Keratinocyte (primary cell): Measurements from ENCODE around the gene TARDBP. TPM values are rescaled to one million over a fixed set of nuclear protein-coding genes. Genes with fewer than 3 reads are reported as not detected.
A peak's percentile ranks its signal among the peaks of the same experiment; 100 is the strongest.
"Not testable (repeated sequence)": the region's sequence is repeated elsewhere in the genome, so short reads cannot be mapped to it uniquely, and the experiment has no call there.

ENCODE experiments used
- DNase-seq: peaks from one replicate; pipeline ENCODE4 v3.0.0-alpha.2; 2011; ENCODE audit warnings: low read depth, missing footprints, low spot score
- FAIRE-seq: peaks from 2 replicates; lab custom pipeline; 2011; peaks lifted over from hg19 to GRCh38; lab: Jason Lieb, UNC
- H2AFZ ChIP-seq: 2 replicates; pipeline ENCODE4 v1.6.0; 2012; ENCODE audit warnings: low read length, control low read depth, inconsistent platforms; ENCODE audit not compliant: control insufficient read depth
- H3K27ac ChIP-seq: 2 replicates; pipeline ENCODE4 v1.5.1; 2011; ENCODE audit warnings: low read length; ENCODE audit not compliant: control insufficient read depth, insufficient read depth
- H3K27me3 ChIP-seq: 3 replicates; pipeline ENCODE4 v1.6.0; 2011; ENCODE audit warnings: low read length; ENCODE audit not compliant: control insufficient read depth, insufficient read depth; ENCODE audit errors: extremely low read depth
- H3K36me3 ChIP-seq, 2 experiments: 2 replicates in 1 of 2; 3 replicates in 1 of 2; pipeline ENCODE4 v1.5.1; 2011; ENCODE audit warnings: low read length in 2 of 2, mild to moderate bottlenecking in 1 of 2; ENCODE audit not compliant: control insufficient read depth in 2 of 2, insufficient read depth in 2 of 2; ENCODE audit errors: extremely low read depth in 1 of 2
- H3K4me1 ChIP-seq: 3 replicates; pipeline ENCODE4 v1.5.1; 2011; ENCODE audit warnings: low read length; ENCODE audit not compliant: control insufficient read depth, insufficient read depth; ENCODE audit errors: extremely low read depth
- H3K4me2 ChIP-seq: 3 replicates; pipeline ENCODE4 v1.6.0; 2011; ENCODE audit warnings: low read depth, low read length; ENCODE audit not compliant: control insufficient read depth, insufficient read depth; ENCODE audit errors: extremely low read depth
- H3K4me3 ChIP-seq, 3 experiments: fragments of 200-600 bp in 1 of 3; sonication (generic) in 1 of 3; 2 replicates in 2 of 3; 3 replicates in 1 of 3; pipeline ENCODE4 v1.5.1; 2011 to 2016; ENCODE audit warnings: low read length in 3 of 3, mild to moderate bottlenecking in 3 of 3, control low read depth in 2 of 3, inconsistent platforms in 1 of 3, low read depth in 1 of 3, mixed read lengths in 1 of 3, mixed run types in 1 of 3, moderate library complexity in 1 of 3; ENCODE audit not compliant: control insufficient read depth in 2 of 3, insufficient read depth in 2 of 3; ENCODE audit errors: extremely low read depth in 1 of 3
- H3K79me2 ChIP-seq: 2 replicates; pipeline ENCODE4 v1.6.0; 2012; ENCODE audit warnings: low read length; ENCODE audit not compliant: control insufficient read depth, insufficient read depth
- H3K9ac ChIP-seq: 3 replicates; pipeline ENCODE4 v1.6.0; 2011; ENCODE audit warnings: low read length; ENCODE audit not compliant: control insufficient read depth, insufficient read depth; ENCODE audit errors: extremely low read depth
- H3K9me1 ChIP-seq: 3 replicates; pipeline ENCODE4 v1.6.0; 2011; ENCODE audit warnings: low read length; ENCODE audit not compliant: control insufficient read depth, insufficient read depth; ENCODE audit errors: extremely low read depth
- H3K9me3 ChIP-seq: 2 replicates; pipeline ENCODE4 v1.5.1; 2012; ENCODE audit warnings: low read depth, low read length; ENCODE audit not compliant: control insufficient read depth
- H4K20me1 ChIP-seq: 3 replicates; pipeline ENCODE4 v1.6.0; 2011; ENCODE audit warnings: low read length; ENCODE audit not compliant: control insufficient read depth, insufficient read depth; ENCODE audit errors: extremely low read depth
- EZH2 ChIP-seq: IDR thresholded peaks from one replicate; pipeline ENCODE4 v1.6.1; 2012; ENCODE audit warnings: inconsistent platforms, mild to moderate bottlenecking, low read length, moderate library complexity
- dilution Hi-C: fragments of 300-500 bp; cut with MboI; formaldehyde crosslinking; loops from one replicate; pipeline ENCODE4 v1.7.0; 2020; ENCODE audit warnings: low sequenced_read_pairs; ENCODE audit not compliant: extremely low pct_ligation_motif_present
- polyA plus RNA-seq, 5 experiments: library from polyadenylated mRNA; depleted of rRNA in 3 of 5; stranded (reverse) in 3 of 5; stranded (forward) in 1 of 5; unstranded in 1 of 5; fragments of >200 nt; gene quantifications; 1 replicate in 1 of 5; 2 replicates in 3 of 5; 3 replicates in 1 of 5; pipeline versions ENCODE4 v1.2.1 to v1.2.3, GENCODE V29; 2011 to 2012; ENCODE audit warnings: missing spikeins in 2 of 5, low read depth in 1 of 5, low replicate concordance in 1 of 5
- TF ChIP-seq, protein P1 (sequence below), 3 experiments: IDR thresholded peaks in 1 of 3; conservative IDR thresholded peaks in 1 of 3; optimal IDR thresholded peaks in 1 of 3; 2 replicates in 2 of 3; 3 replicates in 1 of 3; pipeline versions ENCODE3 to v1.5.1; 2011; ENCODE audit warnings: low read length in 3 of 3, mild to moderate bottlenecking in 3 of 3, moderate library complexity in 2 of 3, control low read depth in 1 of 3, inconsistent platforms in 1 of 3; ENCODE audit not compliant: insufficient read depth in 2 of 3; ENCODE audit errors: extremely low read depth in 1 of 3

Gene TARDBP
- polyA plus RNA-seq, 1 donor (not counting 4 experiments of a cell fraction or from before 2014, with no cell fraction given), result 177 TPM

DNA sequence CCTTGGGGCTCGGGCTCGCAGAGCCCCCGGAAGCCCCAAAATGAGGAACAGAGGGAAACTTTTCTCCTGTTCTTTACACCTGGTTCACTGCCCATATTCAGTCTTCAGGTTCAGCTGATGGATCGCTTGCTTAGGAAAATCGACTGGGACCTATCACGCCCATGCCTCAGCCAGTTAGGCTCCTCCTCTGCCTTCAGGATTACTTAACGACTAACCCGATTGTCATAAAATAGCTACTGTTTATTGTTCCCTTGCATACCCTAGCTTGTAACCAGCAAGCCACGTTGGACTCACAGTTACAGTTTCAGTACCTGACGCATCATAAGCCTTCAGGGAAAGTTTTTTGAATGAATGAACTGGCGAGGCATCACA is 692 bp downstream of the TARDBP start:
- TF ChIP-seq EZH2, result no peak
- TF ChIP-seq, protein P1, sequence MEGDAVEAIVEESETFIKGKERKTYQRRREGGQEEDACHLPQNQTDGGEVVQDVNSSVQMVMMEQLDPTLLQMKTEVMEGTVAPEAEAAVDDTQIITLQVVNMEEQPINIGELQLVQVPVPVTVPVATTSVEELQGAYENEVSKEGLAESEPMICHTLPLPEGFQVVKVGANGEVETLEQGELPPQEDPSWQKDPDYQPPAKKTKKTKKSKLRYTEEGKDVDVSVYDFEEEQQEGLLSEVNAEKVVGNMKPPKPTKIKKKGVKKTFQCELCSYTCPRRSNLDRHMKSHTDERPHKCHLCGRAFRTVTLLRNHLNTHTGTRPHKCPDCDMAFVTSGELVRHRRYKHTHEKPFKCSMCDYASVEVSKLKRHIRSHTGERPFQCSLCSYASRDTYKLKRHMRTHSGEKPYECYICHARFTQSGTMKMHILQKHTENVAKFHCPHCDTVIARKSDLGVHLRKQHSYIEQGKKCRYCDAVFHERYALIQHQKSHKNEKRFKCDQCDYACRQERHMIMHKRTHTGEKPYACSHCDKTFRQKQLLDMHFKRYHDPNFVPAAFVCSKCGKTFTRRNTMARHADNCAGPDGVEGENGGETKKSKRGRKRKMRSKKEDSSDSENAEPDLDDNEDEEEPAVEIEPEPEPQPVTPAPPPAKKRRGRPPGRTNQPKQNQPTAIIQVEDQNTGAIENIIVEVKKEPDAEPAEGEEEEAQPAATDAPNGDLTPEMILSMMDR (optimal IDR thresholded peaks at IDR 0.05 in 1 of 3, IDR thresholded peaks at IDR 0.05 in 1 of 3, conservative IDR thresholded peaks at IDR 0.05 in 1 of 3; ENCODE audit: extremely low read depth in 1 of 3, insufficient read depth in 2 of 3, low read length in 3 of 3), result no peak
- Histone ChIP-seq H3K4me3 (peak overlapping the region; percentile 95 to 99 (median 98)), H3K36me3 (peaks cover 17 to 29% of the 10 kb centered on the region in 2 experiments), H3K4me2 (peak overlapping the region; percentile 99), H2AFZ (no peak overlapping the region), H3K27me3 (no peaks in the 10 kb centered on the region), H3K9ac (peak overlapping the region; percentile 99), H3K79me2 (peaks cover 50% of the 10 kb centered on the region), H3K27ac (peak overlapping the region; percentile 100), H3K4me1 (peaks cover 16% of the 10 kb centered on the region), H3K9me1 (peaks cover 3% of the 10 kb centered on the region), H4K20me1 (peaks cover 34% of the 10 kb centered on the region), H3K9me3 (no peaks in the 10 kb centered on the region)
- no peak for DNase-seq
- no peak for FAIRE-seq
- dilution Hi-C loops, result no loop called here

DNA sequence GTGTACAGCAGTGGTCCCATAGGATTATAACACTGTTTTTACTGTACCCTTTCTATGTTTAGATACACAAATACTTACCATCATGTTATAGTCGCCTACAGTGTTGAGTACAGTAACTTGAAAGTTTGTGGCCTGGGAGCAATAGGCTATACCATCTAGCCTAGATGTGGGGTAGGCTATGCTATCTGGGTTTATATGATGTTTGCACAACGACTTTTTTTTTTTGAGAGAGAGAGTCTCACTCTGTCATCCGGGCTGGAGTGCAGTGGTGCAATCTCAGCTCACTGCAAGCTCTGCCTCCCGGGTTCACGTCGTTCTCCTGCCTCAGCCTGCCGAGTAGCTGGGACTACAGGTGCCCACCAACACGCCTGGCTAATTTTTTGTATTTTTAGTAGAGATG is 6.9 kb downstream of the TARDBP start:
- H3K9me3 ChIP-seq, H3K27ac ChIP-seq, DNase-seq, H3K4me2 ChIP-seq, H3K4me1 ChIP-seq, H3K27me3 ChIP-seq, H2AFZ ChIP-seq, H3K4me3 ChIP-seq, dilution Hi-C loops, FAIRE-seq, H3K9ac ChIP-seq, H3K9me1 ChIP-seq: not testable (repeated sequence)
- Histone ChIP-seq H3K79me2 (peaks cover 52% of the 10 kb centered on the region), H4K20me1 (peaks cover 23% of the 10 kb centered on the region), H3K36me3 (peaks cover 27 to 51% of the 10 kb centered on the region in 2 experiments)

DNA sequence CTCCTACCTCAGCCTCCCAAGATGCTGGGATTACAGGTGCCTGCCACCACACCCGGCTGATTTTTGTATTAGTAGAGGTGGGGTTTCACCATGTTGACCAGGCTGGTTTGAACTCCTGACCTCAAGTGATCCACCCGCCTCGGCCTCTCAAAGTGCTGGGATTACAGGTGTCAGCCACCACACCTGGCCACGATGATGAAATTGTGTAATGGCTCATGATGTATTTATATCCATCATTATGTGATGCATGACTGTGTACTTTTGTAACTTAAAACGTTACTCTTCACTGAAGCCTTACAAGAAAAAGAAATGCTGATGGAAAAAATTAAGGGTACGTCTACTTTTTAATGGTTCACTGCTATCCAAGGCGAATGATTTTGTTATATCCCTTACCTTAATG is 7.5 kb downstream of the TARDBP start:
- no peak overlapping the region for H3K9ac ChIP-seq
- peaks cover 23% of the 10 kb centered on the region for H4K20me1 ChIP-seq
- H3K9me3 ChIP-seq, result no peaks in the 10 kb centered on the region
- no peaks in the 10 kb centered on the region for H3K9me1 ChIP-seq
- dilution Hi-C loops, result no loop called here
- TF ChIP-seq, protein P1 (optimal IDR thresholded peaks at IDR 0.05 in 1 of 3, IDR thresholded peaks at IDR 0.05 in 1 of 3, conservative IDR thresholded peaks at IDR 0.05 in 1 of 3; ENCODE audit: extremely low read depth in 1 of 3, insufficient read depth in 2 of 3, low read length in 3 of 3), result no peak
- TF ChIP-seq EZH2, result no peak
- H3K27me3 ChIP-seq, result no peaks in the 10 kb centered on the region
- H3K4me1 ChIP-seq, result peaks cover 8% of the 10 kb centered on the region
- H2AFZ ChIP-seq, result no peak overlapping the region
- no peak overlapping the region for H3K4me3 ChIP-seq
- H3K4me2 ChIP-seq, result no peak overlapping the region
- FAIRE-seq (no peak), DNase-seq (no peak)
- no peak overlapping the region for H3K27ac ChIP-seq
- peaks cover 25 to 47% of the 10 kb centered on the region in 2 experiments for H3K36me3 ChIP-seq
- peaks cover 45% of the 10 kb centered on the region for H3K79me2 ChIP-seq
